BJ (cell line): ENCODE results near the gene PTPN5. TPM values are rescaled to one million over a fixed set of nuclear protein-coding genes. Genes with fewer than 3 reads are reported as not detected.

Source experiments
- CTCF ChIA-PET: fragments of 350-600 bp; formaldehyde crosslinking; extraction: SDS; loops from one replicate; lab custom pipeline; 2021; ENCODE audit warnings: antibody characterized with exemption, inconsistent platforms; lab: Yijun Ruan, JAX
- POLR2A ChIA-PET: fragments of 300-600 bp; sonication (Branson Sonifier 250); formaldehyde crosslinking; extraction: SDS; loops from one replicate; lab custom pipeline; 2021; ENCODE audit warnings: antibody characterized with exemption; lab: Charles Lee
- DNase-seq: peaks from one replicate; pipeline ENCODE4 v3.0.0-alpha.2; 2011; ENCODE audit warnings: low read depth
- H3K27me3 ChIP-seq: 2 replicates; pipeline ENCODE4 v1.6.0; 2011; ENCODE audit warnings: low read length; ENCODE audit not compliant: control insufficient read depth, insufficient read depth
- H3K36me3 ChIP-seq: 2 replicates; pipeline ENCODE4 v1.5.1; 2011; ENCODE audit warnings: low read length; ENCODE audit not compliant: control insufficient read depth, insufficient read depth
- H3K4me3 ChIP-seq: 2 replicates; pipeline ENCODE4 v1.5.1; 2011; ENCODE audit warnings: low read depth, mild to moderate bottlenecking, control low read depth, low read length
- CTCF ChIP-seq: IDR thresholded peaks from 2 replicates; pipeline ENCODE4 v1.5.1; 2011; ENCODE audit warnings: low read depth, mild to moderate bottlenecking, control low read depth, inconsistent platforms, low read length, moderate library complexity; ENCODE audit not compliant: insufficient read depth
- polyA plus RNA-seq: library from polyadenylated mRNA; depleted of rRNA; stranded (reverse); fragments of >200 nt; gene quantifications from 2 replicates; pipeline ENCODE4 v1.2.3, GENCODE V29; 2011

PTPN5 gene
- polyA plus RNA-seq, 1 experiment = not detected

- ChIA-PET POLR2A (no interaction called here), CTCF (interaction anchor here (1.0 kb wide), 2 partner anchors 11 to 35 kb away, joined by 3 read pairs; no protein-coding TSS in a partner anchor)
- peaks cover 3% of the 10 kb centered on the region for H3K27me3 ChIP-seq
- no peak overlapping the region for H3K4me3 ChIP-seq
- no peak for TF ChIP-seq CTCF
- no peak for DNase-seq
- no peaks in the 10 kb centered on the region for H3K36me3 ChIP-seq
Observed at GRCh38 chr11:18752502-18752901, 39.1 kb downstream of the PTPN5 start.

GRCh38 chr11:18750944-18751343 is 40.7 kb downstream of the PTPN5 start:
- Histone ChIP-seq H3K27me3 (no peaks in the 10 kb centered on the region; the same call in 1 of the 2 replicates), H3K36me3 (no peaks in the 10 kb centered on the region), H3K4me3 (no peak overlapping the region)
- no peak for TF ChIP-seq CTCF
- no peak for DNase-seq
- POLR2A ChIA-PET = no interaction called here
- CTCF ChIA-PET = interaction anchor here (0.7 to 1.7 kb wide), 5 partner anchors 14 to 635 kb away, joined by 3 to 8 read pairs (median 3); no protein-coding TSS in a partner anchor

- POLR2A ChIA-PET = no interaction called here
Observed at GRCh38 chr11:18749681-18750319, 41.8 kb downstream of the PTPN5 start.

GRCh38 chr11:18748766-18749365 is 42.7 kb downstream of the PTPN5 start:
- CTCF ChIA-PET = interaction anchor here (1.2 to 1.7 kb wide), 4 partner anchors 10 to 505 kb away, joined by 3 to 8 read pairs (median 4); no protein-coding TSS in a partner anchor
- POLR2A ChIA-PET = no interaction called here
- DNase-seq = no peak
- H3K27me3 ChIP-seq = peaks cover 2% of the 10 kb centered on the region; the same call in 1 of the 2 replicates
- no peak for TF ChIP-seq CTCF
- H3K4me3 ChIP-seq = no peak overlapping the region
- H3K36me3 ChIP-seq = no peaks in the 10 kb centered on the region

More at GRCh38 chr11:18749681-18750319, 41.8 kb downstream of the PTPN5 start:
- no peak overlapping the region for H3K4me3 ChIP-seq
- no peak for DNase-seq
- TF ChIP-seq CTCF = no peak
- CTCF ChIA-PET = interaction anchor here (0.7 to 1.7 kb wide), 7 partner anchors 11 to 506 kb away, joined by 3 to 8 read pairs (median 3); no protein-coding TSS in a partner anchor
- peaks cover 2% of the 10 kb centered on the region; the same call in 1 of the 2 replicates for H3K27me3 ChIP-seq
- H3K36me3 ChIP-seq = no peaks in the 10 kb centered on the region

- no peak for DNase-seq
- Histone ChIP-seq H3K4me3 (no peak overlapping the region), H3K36me3 (no peaks in the 10 kb centered on the region), H3K27me3 (peaks cover 2% of the 10 kb centered on the region; the same call in 1 of the 2 replicates)
- ChIA-PET POLR2A (no interaction called here), CTCF (interaction anchor here (1.1 to 1.5 kb wide), 4 partner anchors 14 to 219 kb away, joined by 3 to 6 read pairs (median 4); partner anchors contain the start of gene TSG101)
- no peak for TF ChIP-seq CTCF
Observed at GRCh38 chr11:18745251-18745650, 46.3 kb downstream of the PTPN5 start.
